ENCODE data around the gene OR2C3. TPM values are rescaled to one million over a fixed set of nuclear protein-coding genes. Genes with fewer than 3 reads are reported as not detected.
"Not testable (repeated sequence)": the region's sequence is repeated elsewhere in the genome, so short reads cannot be mapped to it uniquely, and the experiment has no call there.

The OR2C3 gene
- total and polyA plus RNA-seq, 8 donors, result not detected

GRCh38 chr1:247487057-247487456, 49.2 kb downstream of the OR2C3 start:
- H3K4me3 ChIP-seq, result no peak overlapping the region
- H3K27me3 ChIP-seq, result no peaks in the 10 kb centered on the region
- intact Hi-C loops (cut with DNase I; ENCODE audit: low total_unique reads), result no loop called here
- H3K9me3 ChIP-seq, result no peaks in the 10 kb centered on the region
- no peaks in the 10 kb centered on the region for H3K4me1 ChIP-seq
- H3K27ac ChIP-seq, result no peak overlapping the region
- H3K36me3 ChIP-seq, result no peaks in the 10 kb centered on the region
- DNase-seq, result peak in 1 of 2 donors; percentile 75
- TF ChIP-seq POLR2AphosphoS5 (IDR thresholded peaks at IDR 0.05), result no peak
- peak in 2 of 7 experiments; percentile 13 to 55 for TF ChIP-seq CTCF (IDR thresholded peaks at IDR 0.05)
- TF ChIP-seq POLR2A (IDR thresholded peaks at IDR 0.05), result no peak
- no peak for TF ChIP-seq EP300 (IDR thresholded peaks at IDR 0.05)

- 75 to 84% (median 78%) methylated on average over 1 of the region's 1 CpG for WGBS, 5 donors
- Histone ChIP-seq H3K27me3 (no peaks in the 10 kb centered on the region), H3K4me3 (no peak overlapping the region), H3K9me3 (no peaks in the 10 kb centered on the region), H3K27ac (no peak overlapping the region), H3K36me3 (no peaks in the 10 kb centered on the region), H3K4me1 (no peaks in the 10 kb centered on the region)
- no peak for TF ChIP-seq POLR2A (IDR thresholded peaks at IDR 0.05)
- TF ChIP-seq EP300 (IDR thresholded peaks at IDR 0.05), result no peak
- TF ChIP-seq POLR2AphosphoS5 (IDR thresholded peaks at IDR 0.05), result no peak
- no peak for TF ChIP-seq CTCF (IDR thresholded peaks at IDR 0.05)
- DNase-seq, result no peak
- intact Hi-C loops (cut with DNase I; ENCODE audit: low total_unique reads), result no loop called here
Observed at GRCh38 chr1:247482747-247483146, 53.5 kb downstream of the OR2C3 start.

- 84 to 92% (median 90%) methylated on average over 6 of the region's 6 CpGs for WGBS, 5 donors
- not testable (repeated sequence) for H3K36me3 ChIP-seq, DNase-seq, H3K9me3 ChIP-seq, H3K4me3 ChIP-seq, H3K4me1 ChIP-seq, H3K27me3 ChIP-seq, H3K27ac ChIP-seq
- intact Hi-C loops (cut with DNase I; ENCODE audit: low total_unique reads), result loop anchor here (10.0 kb wide), 1 partner anchor 92 kb away; no protein-coding TSS in a partner anchor
Observed at GRCh38 chr1:247476328-247477058, 59.7 kb downstream of the OR2C3 start.

GRCh38 chr1:247475793-247476192, 60.4 kb downstream of the OR2C3 start:
- 83 to 100% (median 93%) methylated on average over 2 of the region's 2 CpGs for WGBS, 5 donors
- H3K36me3 ChIP-seq, result no peaks in the 10 kb centered on the region
- H3K27ac ChIP-seq, result no peak overlapping the region
- intact Hi-C loops (cut with DNase I; ENCODE audit: low total_unique reads), result loop anchor here (10.0 kb wide), 1 partner anchor 91 kb away; no protein-coding TSS in a partner anchor
- no peaks in the 10 kb centered on the region for H3K9me3 ChIP-seq
- H3K27me3 ChIP-seq, result no peaks in the 10 kb centered on the region
- no peak for DNase-seq
- no peak for TF ChIP-seq EP300 (IDR thresholded peaks at IDR 0.05)
- no peak for TF ChIP-seq POLR2AphosphoS5 (IDR thresholded peaks at IDR 0.05)
- TF ChIP-seq POLR2A (IDR thresholded peaks at IDR 0.05), result no peak
- TF ChIP-seq CTCF (IDR thresholded peaks at IDR 0.05), result no peak
- no peak overlapping the region for H3K4me3 ChIP-seq
- H3K4me1 ChIP-seq, result no peaks in the 10 kb centered on the region

Other genes with a start within 250 kb of the OR2C3 start
- 10 to 100 TPM in 4 of 5 donors, 1 to 10 TPM in 1; 7.6 to 25.8 (median 14.5) TPM for gene ZNF496, start 204.6 kb downstream of the OR2C3 start, total RNA-seq
- 1 to 10 TPM; 5.8 to 9.8 (median 8.7) TPM for gene ZNF496, start 204.6 kb downstream of the OR2C3 start, polyA plus RNA-seq
- gene NLRP3, start 120.3 kb downstream of the OR2C3 start, total RNA-seq, result 1 to 10 TPM in 3 of 5 donors, under 1 TPM in 1, not detected in 1; under 0.01 to 5.5 (median 3.5) TPM
- gene NLRP3, start 120.3 kb downstream of the OR2C3 start, polyA plus RNA-seq, result 1 to 10 TPM in 1 of 3 donors, under 1 TPM in 2; 0.20 to 2.3 (median 0.61) TPM
- gene OR2B11, start 78.3 kb downstream of the OR2C3 start, total RNA-seq, result not detected
- gene OR2B11, start 78.3 kb downstream of the OR2C3 start, polyA plus RNA-seq, result not detected
- gene GCSAML, start 12.7 kb upstream of the OR2C3 start, total RNA-seq, result under 1 TPM in 2 of 5 donors, not detected in 3; 0.14 to 0.18 TPM
- gene GCSAML, start 12.7 kb upstream of the OR2C3 start, polyA plus RNA-seq, result 1 to 10 TPM in 1 of 3 donors, under 1 TPM in 2; 0.08 to 2.1 (median 0.68) TPM
- gene OR2G2, start 51.9 kb upstream of the OR2C3 start, total RNA-seq, result not detected
- gene OR2G2, start 51.9 kb upstream of the OR2C3 start, polyA plus RNA-seq, result not detected
- not detected for gene OR2G3, start 69.1 kb upstream of the OR2C3 start, total RNA-seq
- not detected for gene OR2G3, start 69.1 kb upstream of the OR2C3 start, polyA plus RNA-seq
- not detected for gene OR13G1, start 143.3 kb upstream of the OR2C3 start, total RNA-seq
- not detected for gene OR13G1, start 143.3 kb upstream of the OR2C3 start, polyA plus RNA-seq
- gene OR6F1, start 180.2 kb upstream of the OR2C3 start, total RNA-seq, result not detected
- not detected for gene OR6F1, start 180.2 kb upstream of the OR2C3 start, polyA plus RNA-seq
- not detected for gene OR14K1, start 202.2 kb upstream of the OR2C3 start, total RNA-seq
- gene OR14K1, start 202.2 kb upstream of the OR2C3 start, polyA plus RNA-seq, result not detected
- gene OR14A2, start 211.7 kb upstream of the OR2C3 start, total RNA-seq, result not detected
- gene OR14A2, start 211.7 kb upstream of the OR2C3 start, polyA plus RNA-seq, result not detected
- gene OR1C1, start 224.1 kb upstream of the OR2C3 start, total RNA-seq, result not detected
- gene OR1C1, start 224.1 kb upstream of the OR2C3 start, polyA plus RNA-seq, result not detected

Data from stomach (tissue), 9 donors.